HG03571 (cell line): ENCODE results near the gene GPR107.

ENCODE experiments used
- ATAC-seq: cut with Tn5 transposase; IDR thresholded peaks from one replicate; pipeline ENCODE4 v1.9.1; 2021; ENCODE audit not compliant: unreplicated experiment

GPR107 gene

DNA sequence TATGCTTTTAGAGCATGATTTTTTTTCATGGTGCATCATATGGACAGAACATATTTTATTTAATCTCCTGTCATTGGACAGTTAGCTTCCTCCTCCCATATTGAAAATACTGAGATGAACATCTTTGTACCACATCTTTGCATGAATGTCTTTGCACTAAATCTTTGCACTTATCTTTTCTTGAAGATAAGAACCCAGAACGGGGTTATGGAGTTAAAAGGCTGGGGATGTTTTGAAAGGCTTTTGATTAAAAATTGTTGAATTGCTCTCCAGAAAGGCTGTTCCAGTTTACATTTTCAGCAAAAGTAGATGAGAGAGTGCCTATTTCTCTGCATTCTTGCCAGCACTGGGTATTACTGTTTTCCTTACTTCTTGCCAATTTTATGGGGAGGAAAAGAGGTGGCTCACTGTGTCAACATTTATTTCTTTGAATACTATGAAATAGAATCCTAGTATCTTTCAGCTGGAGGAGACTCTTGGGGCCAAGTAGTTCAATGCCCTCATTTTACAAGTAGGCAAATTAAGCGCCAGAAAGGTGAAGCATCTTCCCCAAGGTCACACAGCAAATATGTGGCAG, 125.7 kb downstream of the GPR107 start:
- ATAC-seq = no peak

DNA sequence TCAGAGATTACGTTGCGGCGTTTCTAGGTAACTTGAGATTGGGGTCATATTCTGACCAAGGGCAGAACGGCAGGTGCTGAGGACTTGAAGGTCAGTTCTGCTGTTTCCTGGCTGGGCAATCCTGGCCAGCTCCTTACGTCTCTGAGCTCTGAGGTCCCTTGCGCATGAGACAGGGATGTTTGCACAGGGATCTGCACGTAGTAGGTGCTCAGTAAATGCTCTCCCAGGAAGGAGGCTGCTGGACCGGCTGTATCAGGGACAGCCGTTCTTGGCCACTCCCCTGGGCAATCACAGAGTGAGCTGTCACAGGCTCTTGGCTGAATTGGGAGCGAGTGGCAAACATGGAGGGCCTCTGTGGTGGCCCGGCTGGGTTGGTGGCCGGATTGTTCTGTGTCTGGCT, 126.8 kb downstream of the GPR107 start:
- ATAC-seq = no peak

DNA sequence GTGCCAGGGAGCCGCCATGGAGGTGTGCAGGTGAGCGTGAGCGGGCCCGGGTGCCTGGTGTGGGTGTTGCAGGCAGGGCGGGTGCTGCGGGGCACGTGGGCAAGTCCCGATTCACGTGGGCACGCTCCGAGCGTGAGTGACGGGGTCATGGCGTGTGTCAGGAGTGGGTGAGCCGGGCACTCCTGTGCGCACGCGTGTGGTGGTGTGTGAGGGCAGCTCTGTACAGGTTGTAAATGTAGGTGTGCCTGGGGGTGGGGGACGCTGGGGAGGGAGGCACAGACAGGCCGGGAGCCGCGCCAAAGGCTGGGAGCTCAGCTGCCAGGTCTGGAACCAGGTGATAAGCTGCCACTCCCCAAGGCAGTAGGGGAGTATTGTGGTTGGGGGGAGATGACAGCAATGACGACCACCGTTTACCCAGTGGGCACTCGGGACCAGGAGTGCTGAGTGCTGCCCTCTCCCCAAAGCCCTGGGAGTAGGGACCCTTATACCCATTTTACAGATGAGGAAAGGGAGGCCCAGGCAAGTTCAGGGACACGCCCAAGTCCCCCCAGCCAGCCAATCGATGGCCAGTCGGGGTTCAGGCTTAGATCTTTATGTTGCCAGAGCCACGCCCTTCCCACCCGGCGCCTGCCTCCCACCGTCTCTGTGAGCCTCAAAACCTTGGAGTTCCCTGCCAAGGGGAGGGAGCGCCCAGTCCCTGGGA, 128.1 kb downstream of the GPR107 start:
- ATAC-seq = no peak

- no peak for ATAC-seq
Observed at GRCh38 chr9:130182381-130182909, 128.7 kb downstream of the GPR107 start.

DNA sequence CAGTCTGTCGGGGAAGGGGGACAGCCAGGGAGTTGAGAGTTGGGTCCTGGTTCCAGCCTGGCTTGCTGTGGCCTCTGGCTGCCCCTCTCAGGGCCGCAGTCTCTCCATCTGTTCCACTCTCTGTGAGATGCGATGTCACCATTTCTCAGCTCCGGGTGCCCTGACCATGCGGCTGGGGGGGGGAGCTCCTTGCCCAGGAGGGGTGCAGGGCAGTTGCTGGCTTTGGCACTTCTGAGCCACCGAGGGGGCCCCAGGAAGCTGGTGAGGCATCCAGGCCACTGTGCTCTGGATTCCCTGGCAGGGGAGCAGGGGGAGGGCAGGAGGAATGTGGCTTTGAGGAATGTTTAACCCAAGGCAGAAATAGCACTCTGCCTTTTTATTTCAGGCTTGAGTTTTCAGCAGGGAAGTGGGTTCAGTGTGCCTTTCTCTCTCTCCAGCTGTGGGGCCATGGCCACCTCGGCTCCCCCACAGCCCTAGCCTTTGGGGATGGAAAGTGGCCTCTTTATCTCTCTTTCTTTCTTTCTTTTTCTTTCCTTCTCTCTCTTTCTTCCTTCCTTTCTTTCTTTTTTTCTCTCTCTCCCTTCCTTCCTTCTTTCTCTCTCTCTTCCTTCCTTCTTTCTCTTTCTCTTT, 129.5 kb downstream of the GPR107 start:
- ATAC-seq = no peak

DNA sequence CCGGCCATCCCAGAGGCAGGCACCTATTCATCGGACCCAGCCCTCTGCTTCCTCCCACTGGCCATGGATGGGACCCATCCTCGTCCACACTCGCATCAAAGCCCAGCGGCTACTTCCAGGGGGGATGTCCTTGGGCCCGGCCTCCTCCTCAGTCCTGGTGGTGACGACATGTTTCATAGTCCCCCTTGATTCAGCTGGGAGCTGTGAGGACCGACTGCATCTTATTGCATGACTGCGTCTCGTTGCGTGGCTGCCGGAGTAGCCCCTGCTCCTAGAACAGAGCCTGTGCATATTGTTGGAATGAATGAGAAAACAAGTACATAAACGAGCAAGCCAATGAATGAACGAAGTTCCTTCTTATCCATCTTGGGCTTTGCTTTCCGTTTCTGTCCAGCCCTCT, 131.3 kb downstream of the GPR107 start:
- no peak for ATAC-seq

GRCh38 chr9:130185490-130186031, 131.9 kb downstream of the GPR107 start:
- no peak for ATAC-seq

DNA sequence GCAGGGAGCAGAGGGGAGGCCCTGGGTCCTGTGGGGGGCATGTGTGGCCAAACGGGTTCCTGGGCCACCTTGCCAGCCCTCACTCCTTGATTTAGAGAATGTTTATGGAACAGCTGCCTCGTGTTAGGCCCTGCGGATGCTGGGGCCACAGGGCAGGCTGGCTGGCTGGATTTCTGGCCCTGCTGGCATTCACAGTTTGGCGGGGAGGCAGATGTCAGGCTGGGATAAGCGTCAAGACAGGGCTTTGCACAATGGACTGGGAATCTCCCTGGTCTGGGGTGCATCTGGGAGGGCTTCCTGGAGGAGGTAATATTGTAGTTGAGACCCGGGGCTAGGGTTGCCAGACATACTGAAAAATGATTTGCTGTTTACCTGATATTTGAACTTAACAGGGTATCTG, 132.3 kb downstream of the GPR107 start:
- ATAC-seq = no peak

GRCh38 chr9:130186839-130187522, 133.3 kb downstream of the GPR107 start:
- ATAC-seq = no peak

GRCh38 chr9:130187523-130187846, 133.8 kb downstream of the GPR107 start:
- no peak for ATAC-seq

- no peak for ATAC-seq
Observed at GRCh38 chr9:130188860-130189481, 135.3 kb downstream of the GPR107 start.
